ENCODE results near the gene ABR.
"Not testable (repeated sequence)": the region's sequence is repeated elsewhere in the genome, so short reads cannot be mapped to it uniquely, and the experiment has no call there.

The ABR gene

DNA sequence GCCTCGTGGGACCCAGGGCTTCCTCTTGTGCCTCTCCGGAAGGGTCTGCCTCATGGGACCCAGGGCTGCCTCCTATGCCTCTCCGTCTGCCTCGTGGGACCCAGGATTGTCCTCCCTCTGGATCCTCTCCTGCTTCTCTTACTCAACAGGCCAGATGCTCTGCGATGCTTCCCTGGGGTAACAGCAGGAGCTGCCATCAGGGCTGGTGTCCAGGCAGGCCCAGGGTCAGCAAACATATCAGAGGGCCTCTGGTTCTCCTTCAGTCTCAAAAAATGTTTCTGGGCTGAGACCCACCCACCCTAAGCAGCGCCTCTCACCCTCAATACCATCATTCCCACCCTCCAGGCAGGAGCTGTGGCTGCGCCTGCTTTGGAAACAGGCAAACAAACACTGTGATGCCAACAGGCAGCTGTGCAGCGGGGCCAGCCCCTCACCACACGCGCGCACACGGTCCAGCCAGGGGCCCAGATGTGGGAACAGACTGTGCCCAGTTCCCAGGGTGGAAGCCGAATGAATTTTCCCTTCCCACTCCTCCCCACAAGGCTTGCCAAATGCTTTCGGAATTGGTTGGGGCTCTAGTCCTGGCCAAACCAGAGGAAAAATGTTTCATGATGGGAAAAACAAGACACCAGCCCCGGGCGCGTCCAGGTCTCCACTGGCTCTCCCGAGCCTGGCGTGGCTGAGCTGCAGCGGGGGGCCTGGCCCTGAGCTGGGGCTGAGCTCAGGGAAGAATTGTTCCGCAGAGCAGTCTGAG is 171.6 kb downstream of the ABR start:
- no peak for DNase-seq (ENCODE audit: low spot score)

DNA sequence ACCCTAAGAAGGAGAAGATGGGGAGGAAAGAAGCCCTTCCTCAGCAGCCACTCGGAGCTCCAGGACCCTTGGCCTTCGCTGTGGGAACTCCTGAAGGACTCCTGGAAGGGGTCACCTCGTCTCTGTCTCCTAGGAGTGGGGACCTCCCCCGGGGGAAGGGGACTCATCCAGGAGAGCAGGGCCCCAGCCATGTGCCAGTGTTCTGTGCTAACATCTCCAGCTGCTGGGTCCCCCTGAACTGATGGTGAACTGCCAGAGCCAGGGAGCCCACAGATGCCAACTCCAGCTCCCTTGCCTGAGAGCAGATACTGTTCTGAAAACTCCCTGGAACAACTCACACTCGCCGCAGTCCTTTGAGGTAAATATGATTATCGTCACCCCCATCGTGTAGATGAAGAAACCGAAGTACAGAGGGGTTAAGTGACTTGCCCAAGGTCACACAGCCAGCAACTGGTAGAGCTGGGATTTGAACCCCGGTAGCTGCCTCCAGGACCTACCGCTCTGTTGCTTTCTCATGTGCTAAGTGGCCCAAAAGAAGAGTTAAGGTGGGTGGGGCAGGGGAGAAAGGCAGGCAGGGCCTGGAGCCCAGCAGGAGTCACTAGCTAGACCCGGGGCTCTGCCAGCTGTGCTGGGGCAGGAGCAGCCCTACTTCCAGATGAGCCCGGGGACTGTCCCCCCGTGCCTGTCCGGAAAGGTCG is 172.3 kb downstream of the ABR start:
- DNase-seq (ENCODE audit: low spot score), result no peak

DNA sequence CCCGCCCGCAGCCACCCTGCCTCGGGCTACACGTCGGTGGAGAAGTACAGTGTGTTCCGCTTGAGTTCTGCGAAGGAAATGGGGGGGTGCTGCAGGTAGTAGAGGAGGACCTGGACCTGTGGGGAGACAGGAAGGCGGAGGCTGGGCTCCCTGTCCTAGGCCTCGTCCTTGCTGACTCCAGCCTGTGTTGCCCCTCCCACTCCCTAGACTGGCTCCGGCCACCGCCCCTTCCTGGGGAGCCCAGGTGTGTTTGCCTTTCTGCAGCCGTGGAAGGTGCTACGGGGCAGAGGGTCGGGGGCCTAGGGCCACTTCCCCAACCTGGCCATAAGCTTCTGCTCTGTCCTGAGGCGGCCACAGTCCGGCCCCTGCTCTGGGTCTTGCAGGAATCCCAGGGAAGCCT is 173.7 kb downstream of the ABR start:
- no peak for DNase-seq (ENCODE audit: low spot score)

DNA sequence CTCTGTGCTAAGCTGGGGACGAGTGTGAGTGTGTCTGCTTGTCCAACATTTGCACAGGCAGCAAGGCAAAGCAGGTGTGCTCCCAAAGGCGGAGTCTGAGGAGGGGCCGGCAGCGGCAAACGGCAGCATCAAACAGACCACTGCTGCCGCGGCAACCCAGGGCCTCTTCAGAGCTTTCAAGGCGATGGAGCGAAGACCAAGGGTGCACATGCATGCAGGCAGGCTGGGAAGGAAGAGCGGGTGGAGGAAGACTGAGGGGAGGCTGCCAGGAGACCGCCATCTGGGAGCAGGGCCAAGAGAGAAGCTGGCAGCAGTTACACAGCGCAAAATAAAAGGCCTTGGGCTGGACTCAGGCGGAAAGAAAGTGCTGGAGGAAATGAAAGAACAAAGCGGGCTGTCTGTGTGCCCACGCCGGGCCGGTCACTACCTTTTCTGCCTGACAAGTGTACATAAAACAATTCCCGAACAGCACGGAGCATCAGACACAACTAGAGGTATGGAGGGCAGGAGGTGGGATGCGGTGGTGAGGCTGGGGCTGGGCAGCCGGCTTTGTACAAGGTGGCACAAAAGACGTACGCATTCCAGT is 174.3 kb downstream of the ABR start:
- peak; percentile 52 for DNase-seq (ENCODE audit: low spot score)

DNA sequence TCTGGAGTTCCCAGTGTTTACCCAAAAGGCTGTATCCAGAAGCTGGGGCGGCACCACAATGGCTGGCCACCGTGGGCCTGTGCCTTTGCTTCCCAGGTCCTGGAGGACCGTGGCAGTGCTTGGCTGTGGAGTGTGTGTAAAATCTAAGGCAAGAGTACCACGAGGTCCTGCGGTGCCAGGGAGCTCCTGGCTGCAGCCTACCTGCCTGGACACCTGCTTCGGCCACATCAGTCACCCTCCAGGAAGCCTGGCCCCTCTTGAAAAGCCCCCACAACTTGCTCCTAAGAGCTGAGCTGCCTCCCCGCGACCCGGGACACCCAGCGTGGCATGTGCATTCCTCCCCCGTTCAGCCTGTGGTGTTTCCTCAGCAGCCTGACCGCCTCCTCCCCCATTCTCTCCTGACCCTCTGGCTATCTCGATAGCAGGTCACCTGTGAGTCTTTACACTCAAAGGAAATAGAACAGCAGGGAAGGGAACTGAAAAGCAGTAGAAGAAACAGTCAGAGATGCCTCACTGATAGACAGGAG is 174.9 kb downstream of the ABR start:
- DNase-seq (ENCODE audit: low spot score), result no peak

DNA sequence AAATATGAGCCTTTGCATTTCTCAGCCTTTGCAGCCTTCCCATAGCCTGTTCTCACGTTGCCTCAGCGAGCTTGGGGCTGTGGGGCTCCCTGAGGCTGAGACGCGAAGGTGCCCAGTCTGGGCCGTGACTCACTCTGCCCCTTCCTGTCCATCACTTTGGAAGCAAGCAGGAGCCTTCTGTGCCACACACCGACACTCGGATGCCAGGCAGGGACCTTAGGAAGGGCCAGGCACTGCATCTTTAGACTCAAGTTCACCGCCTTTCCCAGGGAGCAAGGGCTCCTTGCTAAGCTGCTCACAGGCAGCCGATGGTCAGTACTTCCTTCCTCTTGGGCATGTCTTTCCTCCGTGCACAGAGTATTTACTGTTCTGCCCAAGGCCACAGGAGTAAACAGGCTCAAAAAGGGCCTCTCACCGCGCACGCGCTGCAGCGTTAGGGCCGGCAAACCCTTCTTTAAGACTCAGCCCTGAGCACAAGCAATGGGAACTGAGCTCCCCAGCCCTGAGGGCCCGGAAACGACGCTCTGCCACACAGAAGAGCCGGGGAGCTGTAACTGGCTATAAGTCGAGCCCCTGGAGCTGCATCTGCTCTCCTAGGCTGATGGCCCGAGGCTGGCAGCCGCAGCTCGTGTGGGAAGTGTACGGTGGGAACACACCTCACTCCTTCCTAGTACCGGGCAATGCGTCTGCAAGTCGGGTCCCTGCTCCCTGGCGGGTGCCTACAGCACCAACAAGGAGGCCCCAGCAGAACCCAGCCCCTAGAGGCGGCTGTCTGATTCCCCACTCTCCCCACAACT is 175.6 kb downstream of the ABR start:
- DNase-seq (ENCODE audit: low spot score), result no peak

DNA sequence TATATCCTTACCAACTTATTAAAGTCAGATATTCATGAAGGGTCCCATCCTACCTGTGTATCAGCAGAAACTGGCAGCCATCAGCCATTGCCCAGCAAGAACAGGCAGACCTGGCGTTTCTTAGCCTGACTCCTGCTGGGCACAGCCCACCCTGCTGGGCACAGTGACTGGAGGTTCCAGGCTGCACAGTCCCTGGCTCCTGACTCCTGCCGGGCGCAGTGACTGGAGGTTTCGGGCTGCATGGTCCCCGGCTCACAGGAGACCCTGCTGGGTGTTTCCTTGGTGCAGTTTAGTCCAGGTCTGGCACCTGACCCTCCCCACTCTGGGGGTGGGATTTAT is 176.2 kb downstream of the ABR start:
- DNase-seq (ENCODE audit: low spot score), result no peak

DNA sequence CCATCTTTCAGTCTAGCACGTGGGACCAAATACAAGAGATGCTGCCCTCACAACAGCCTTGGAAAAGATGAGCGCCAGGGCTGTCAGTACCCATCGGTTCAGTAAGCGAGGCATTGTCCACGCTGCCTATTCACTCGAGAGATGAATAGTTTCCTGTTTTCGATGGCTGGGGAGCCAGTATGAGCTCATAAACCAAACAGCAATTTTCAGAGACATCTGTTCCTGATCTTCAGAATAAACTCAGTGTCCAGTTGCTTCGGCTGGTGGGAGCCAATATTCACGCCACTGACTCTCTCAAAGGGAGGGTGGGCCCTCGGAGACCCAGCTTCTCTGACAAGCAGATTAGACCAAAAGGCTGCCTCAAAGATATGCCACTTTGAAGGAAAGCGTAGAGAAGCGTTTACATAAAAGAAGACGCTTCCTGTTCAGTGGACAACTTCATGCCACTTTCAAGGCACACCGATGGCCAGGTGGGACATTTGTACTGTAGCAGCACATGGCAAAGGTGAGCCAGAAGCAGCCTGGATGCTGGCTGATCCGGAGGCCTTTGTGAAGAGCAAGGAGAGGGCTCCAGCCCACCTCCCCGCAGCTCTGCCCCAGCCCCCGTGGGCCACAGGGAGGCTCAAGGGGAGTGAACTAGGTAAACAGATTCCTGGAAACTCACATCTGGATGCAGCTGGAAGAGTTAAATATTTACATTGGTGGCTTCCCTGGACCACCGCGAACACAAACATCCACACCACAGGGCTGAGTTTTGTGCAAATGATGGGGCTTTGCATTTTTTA is 176.8 kb downstream of the ABR start:
- no peak for DNase-seq (ENCODE audit: low spot score)

DNA sequence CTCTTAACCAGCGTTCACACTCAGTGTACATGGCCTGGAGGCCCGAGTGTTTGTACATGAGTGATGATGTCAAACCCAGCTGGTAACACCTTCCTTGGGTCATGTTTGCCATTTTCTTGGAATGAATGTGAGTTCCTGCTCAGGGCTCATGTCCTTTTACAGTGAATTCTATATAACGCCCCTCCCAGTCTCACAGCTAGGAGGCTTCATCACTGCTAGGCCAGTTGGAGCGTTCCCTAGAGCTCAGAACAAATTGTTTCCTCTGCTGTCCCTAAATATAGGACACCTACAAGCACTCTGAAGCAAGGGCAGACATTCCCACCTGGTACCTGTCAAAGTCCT is 177.4 kb downstream of the ABR start:
- no peak for DNase-seq (ENCODE audit: low spot score)

DNA sequence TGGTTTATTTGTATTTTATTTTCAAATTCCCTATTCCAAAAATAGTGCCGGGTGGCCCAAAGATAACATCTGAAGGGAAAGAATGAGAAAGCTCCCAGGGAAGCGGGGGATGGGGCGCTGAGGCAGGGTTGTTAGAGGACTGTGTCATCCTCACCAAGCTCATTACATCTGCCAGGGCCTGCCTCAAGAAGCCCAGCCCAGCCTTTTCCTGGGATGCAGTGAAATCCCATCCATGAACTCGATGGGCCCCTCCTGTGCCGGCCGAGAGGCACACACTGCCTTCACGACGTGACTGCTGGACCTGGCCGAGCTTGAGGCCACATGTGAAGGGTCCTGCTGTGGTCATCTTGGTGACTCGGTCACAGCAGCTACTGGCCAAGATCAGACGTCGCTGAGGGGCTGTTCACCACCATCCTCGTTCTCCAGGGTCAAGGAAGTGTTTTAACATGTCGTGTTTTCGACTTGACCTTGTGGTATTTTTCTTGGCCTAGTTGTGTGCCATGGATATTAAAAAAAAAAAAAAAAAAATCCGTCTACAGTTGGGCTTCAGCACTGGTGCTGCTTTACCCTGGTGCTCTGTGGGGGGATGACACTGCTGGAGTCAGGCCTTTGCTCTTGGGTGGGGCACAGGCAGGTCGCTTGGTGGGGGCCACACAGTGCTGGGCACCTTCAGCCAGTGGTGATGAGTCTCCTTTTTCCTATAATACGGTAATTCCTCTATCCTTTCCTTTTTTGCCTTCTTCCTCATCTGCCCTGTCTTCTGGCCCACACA is 178.0 kb downstream of the ABR start:
- DNase-seq (ENCODE audit: low spot score), result no peak

DNA sequence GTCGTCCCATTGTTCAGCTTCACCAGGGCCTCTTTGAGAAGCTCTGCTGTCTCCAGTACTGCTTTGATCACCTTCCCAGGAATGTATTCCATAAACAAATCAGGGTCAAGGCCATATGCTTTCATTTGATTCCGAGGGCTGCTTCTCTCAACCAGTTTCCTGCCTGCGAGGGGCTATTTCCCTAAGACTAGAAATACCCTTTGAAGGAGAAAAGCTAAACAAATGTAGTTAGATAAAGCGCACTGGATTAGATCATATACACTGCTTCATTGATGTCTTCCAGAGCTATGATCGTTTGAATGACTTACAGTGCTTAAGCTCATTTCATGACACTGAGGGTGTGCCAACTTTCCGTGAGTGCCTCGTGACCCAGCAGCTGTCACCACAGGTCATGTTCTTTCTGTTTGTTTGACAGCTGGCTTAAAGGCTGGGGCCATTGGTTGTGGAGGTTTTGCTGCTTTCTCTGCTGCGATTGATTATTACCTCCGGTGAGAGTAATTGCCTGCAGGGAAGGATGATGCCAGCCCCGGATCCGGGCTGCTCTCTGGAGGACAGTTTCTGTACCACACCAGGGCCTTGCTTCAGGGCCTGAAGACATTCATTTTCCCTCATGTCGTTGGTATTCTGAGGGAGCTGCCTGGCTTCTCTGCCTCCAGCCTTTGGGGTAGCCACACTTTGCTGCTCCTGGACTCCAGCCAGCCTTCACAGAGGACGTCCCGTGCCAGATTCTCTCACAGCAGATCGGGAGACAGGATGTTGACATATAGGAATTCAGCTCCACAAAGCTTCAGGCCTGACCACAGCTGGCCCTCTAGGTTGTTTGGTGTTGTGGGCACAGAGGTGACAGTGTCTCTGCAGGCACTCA is 179.0 kb downstream of the ABR start:
- no peak for DNase-seq (ENCODE audit: low spot score)

DNA sequence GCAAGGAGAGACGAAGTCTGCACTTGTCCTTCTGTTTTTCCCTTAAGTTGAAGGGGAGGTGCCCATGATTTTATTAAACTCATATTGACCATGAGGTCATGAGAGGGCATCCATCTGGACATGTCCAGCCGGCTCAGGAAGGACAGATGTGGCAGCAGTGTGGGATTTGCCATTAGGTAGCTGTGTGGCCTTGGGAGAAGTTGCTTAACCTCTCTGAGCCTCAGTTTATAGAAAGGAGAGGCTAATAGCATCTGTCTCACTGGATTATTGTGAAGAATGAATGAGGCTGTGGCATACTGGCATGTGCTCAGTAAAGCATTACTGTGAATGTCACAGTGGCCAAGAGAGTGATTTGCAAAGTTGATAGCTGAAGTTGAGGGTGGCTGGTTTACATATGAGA is 181.7 kb downstream of the ABR start:
- DNase-seq (ENCODE audit: low spot score), result no peak

DNA sequence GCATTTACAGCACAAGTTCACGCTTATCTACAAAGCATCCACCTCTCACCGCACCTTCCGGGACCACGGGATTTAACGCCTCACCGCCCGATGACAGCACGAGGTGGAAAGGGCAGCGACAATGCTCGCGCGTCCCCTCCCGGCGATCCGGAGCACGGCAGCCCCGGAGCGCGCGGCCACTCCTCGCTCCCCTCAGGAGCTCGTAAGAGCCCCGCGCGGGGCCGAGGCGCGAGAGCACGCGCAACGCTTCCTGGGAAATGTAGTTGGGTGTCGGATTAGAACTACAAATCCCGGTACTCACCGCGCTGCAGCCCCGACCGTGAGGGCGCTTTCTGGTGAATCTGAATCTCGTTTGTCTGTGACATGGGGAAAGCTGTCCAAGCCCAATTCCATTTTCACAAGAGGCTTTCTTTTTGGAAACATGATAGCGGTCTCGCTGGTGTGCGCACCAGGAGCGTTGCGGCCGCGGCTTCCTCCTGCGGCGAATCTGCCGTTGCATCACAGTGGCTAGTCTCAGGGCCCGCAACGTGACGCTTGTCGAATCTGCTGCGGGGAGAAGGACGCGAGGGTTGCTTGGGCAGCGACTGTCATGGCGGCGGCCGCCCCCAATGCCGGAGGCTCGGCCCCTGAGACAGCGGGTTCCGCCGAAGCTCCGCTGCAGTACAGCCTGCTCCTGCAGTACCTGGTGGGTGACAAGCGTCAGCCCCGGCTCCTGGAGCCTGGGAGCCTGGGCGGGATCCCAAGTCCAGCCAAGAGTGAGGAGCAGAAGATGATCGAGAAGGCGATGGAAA is 183.0 kb downstream of the ABR start, which contains the start of gene TIMM22:
Gene TIMM22 (plus strand): TSS at position 576 of the 791 bp plus-strand sequence. CDS start 14 bp downstream, at position 590.
- DNase-seq (ENCODE audit: low spot score), result peak; percentile 91

DNA sequence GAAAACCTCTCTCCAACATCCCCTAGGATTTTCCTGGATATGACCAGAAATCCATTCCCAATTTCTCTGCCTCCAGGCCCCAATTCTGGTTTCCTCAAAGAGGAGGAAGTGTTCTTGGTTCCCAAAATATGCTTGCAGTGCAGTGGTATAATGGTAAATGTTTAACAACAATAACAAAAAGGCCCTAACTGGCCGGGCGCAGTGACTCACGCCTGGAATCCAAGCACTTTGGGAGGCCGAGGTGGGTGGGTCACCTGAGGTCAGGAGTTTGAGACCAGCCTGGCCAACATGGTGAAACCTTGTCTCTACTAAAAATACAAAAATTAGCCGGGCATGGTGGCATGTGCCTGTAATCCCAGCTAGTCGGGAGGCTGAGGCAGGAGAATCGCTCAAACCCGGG is 184.5 kb downstream of the ABR start:
- DNase-seq (ENCODE audit: low spot score), result not testable (repeated sequence)

DNA sequence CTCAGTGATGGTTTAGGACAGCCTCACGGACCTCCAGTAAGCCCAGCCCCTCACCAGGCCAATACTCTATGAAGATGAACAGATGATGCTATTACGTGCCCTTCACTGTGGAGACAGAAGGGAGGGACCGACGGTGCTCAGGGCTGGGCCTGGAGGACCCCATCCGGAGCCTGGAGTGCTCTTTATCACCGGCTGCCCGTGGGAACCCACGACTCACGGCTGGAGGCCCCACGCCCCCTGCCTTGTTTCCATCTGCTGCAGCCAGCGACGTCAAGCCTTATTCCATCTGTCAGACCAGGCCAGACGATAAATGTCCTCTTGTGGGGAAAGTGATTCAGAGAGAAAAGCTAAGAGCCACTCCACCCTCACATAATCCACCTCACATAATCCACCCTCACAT is 186.8 kb downstream of the ABR start:
- DNase-seq (ENCODE audit: low spot score), result no peak

DNA sequence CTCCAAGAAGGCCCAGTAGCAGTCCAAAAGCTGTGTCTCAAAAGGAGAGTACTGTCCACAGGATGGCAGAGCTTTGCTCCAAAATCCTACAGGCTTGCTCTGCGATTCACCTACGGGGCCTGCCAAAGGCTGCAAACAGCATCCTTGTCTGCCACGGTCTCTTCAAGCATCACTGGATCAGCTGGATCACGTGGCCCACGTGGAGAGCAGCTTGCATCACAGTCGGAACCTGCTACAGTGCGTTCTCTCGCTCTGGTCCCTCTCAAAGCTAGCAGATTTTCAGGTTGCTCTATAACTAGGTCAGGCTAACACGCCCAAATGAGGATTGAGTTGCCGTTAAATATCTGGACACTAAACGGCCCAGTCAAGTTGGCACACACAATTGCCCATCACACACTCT is 191.2 kb downstream of the ABR start:
- no peak for DNase-seq (ENCODE audit: low spot score)

DNA sequence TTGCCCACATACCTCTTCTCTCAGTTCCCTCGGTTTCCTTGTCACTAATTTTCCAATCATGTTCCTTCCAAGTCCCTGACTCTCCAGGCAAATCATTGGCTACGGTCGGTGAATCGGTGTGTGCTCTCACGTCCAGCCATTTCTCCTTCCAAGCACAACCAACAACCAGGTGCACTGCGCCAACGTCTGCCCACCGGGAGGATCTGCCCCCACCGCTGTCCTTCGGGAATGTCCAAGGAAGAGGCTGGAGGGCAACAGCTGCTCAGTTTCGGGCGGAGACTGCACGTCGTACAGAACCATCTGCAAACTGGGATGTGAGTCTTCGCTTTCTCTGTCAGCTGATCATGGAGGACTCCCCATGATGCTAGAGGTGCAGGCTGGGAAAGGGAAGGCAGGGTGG is 191.8 kb downstream of the ABR start:
- DNase-seq (ENCODE audit: low spot score), result no peak

DNA sequence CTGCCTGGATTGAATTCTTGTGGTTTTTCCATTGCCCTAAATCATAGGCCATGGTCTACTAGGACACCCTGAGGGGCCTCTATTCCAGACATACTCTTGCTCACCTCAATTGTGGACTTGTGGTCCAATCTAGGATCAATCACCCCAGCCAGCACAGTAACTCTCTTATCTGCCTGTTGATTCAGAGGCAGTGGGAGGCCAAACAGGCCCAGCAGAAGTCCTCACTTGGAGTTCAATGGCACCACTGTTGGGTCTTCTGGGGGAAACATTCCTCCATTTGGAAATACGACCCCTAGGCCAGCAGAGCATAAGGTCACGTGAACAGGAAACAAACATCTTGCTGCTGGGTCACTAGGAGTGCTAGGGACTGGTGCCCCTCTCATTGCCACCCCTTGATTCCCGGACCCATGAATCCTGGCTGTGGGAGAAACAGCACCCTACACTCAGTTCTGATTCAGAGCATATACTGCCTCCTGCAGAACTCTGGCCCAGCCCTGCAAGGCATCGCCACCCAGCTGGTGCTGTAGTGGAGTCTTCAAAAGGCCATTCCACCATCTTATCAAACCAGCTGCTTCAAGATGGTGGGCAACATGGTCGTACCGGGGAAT is 193.4 kb downstream of the ABR start:
- DNase-seq (ENCODE audit: low spot score), result no peak

DNA sequence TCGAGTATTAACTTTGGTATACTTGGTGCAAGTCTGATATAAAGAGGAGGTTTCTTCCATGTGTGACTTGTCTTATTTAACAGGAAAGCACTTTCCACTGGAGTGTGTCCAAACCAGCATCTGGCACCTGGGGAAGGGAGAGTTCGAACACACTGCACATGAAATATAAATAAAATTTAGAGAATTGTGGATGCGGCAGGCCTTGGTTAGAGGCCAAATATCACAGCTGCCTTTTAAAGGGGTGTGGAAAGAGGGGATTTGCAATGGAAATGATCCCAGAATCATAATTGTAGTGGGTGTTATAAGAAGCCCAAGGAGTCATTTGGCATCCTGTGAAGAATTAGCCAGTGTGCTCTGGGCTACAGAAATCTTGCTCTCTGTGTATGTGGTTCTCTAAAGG is 195.9 kb downstream of the ABR start:
- DNase-seq (ENCODE audit: low spot score), result no peak
